Endothelial cell of umbilical vein (primary cell): ENCODE measurements around the gene SNRPF. TPM values are rescaled to one million over a fixed set of nuclear protein-coding genes. Genes with fewer than 3 reads are reported as not detected.

ENCODE experiments used
- BruUV-seq: library from RNA; stranded (reverse); fragments of 400-500 nt; replicated peaks from 2 replicates; lab custom pipeline; 2021; lab: Mats Ljungman, UMichigan
- CTCF ChIA-PET: fragments of 300-600, 350-600 bp; sonication (Branson Sonifier 250); formaldehyde crosslinking; loops from one replicate; lab custom pipeline; 2021; ENCODE audit warnings: antibody characterized with exemption, inconsistent platforms; lab: Charles Lee
- POLR2A ChIA-PET: fragments of 300-600, 350-600 bp; sonication (Branson Sonifier 250); formaldehyde crosslinking; loops from one replicate; lab custom pipeline; 2021; ENCODE audit warnings: antibody characterized with exemption, inconsistent platforms; lab: Charles Lee
- DNase-seq: peaks from one replicate; pipeline ENCODE4 v3.0.0-alpha.2; 2011; ENCODE audit warnings: low read depth, low spot score
- FAIRE-seq: peaks from 2 replicates; lab custom pipeline; 2011; peaks lifted over from hg19 to GRCh38; lab: Jason Lieb, UNC
- H2AFZ ChIP-seq: 2 replicates; pipeline ENCODE4 v1.6.0; 2012; ENCODE audit warnings: low read depth, low read length, control low read depth, inconsistent platforms
- H3K27ac ChIP-seq: 2 replicates; pipeline ENCODE4 v1.5.1; 2011; ENCODE audit warnings: low read depth, mild to moderate bottlenecking, control low read depth, low read length, moderate library complexity; ENCODE audit not compliant: insufficient read depth
- H3K27me3 ChIP-seq, 2 experiments: 2 replicates each; pipeline versions ENCODE4 v1.6.0 to v1.6.1; 2011; ENCODE audit warnings: low read length in 2 of 2, mixed read lengths in 1 of 2; ENCODE audit not compliant: control insufficient read depth in 2 of 2, insufficient read depth in 2 of 2
- H3K36me3 ChIP-seq, 2 experiments: 2 replicates in 1 of 2; 3 replicates in 1 of 2; pipeline ENCODE4 v1.5.1; 2011; ENCODE audit warnings: low read length in 2 of 2, mild to moderate bottlenecking in 1 of 2, moderate library complexity in 1 of 2; ENCODE audit not compliant: control insufficient read depth in 2 of 2, insufficient read depth in 2 of 2; ENCODE audit errors: extremely low read depth in 1 of 2
- H3K4me1 ChIP-seq: 3 replicates; pipeline ENCODE4 v1.5.1; 2011; ENCODE audit warnings: mild to moderate bottlenecking, low read length; ENCODE audit not compliant: control insufficient read depth, insufficient read depth; ENCODE audit errors: extremely low read depth
- H3K4me2 ChIP-seq: 2 replicates; pipeline ENCODE4 v1.6.1; 2011; ENCODE audit warnings: low read length, control low read depth, mixed read lengths; ENCODE audit not compliant: insufficient read depth
- H3K4me3 ChIP-seq, 3 experiments: fragments of 200-600 bp in 1 of 3; sonication (generic), shearing (Covaris generic) in 1 of 3; replicated peaks in 1 of 3; 2 replicates each; pipeline ENCODE4 v1.5.1; 2011 to 2016; ENCODE audit warnings: control low read depth in 3 of 3, low read length in 3 of 3, mild to moderate bottlenecking in 2 of 3, inconsistent platforms in 1 of 3, low read depth in 1 of 3, moderate library complexity in 1 of 3; ENCODE audit not compliant: insufficient read depth in 1 of 3
- H3K79me2 ChIP-seq: 2 replicates; pipeline ENCODE4 v1.6.0; 2012; ENCODE audit warnings: low read length, inconsistent platforms; ENCODE audit not compliant: control insufficient read depth, insufficient read depth
- H3K9ac ChIP-seq: replicated peaks from 2 replicates; pipeline ENCODE3; 2011; ENCODE audit warnings: low read length, control low read depth; ENCODE audit not compliant: insufficient read depth; ENCODE audit errors: extremely low read depth
- H3K9me1 ChIP-seq: replicated peaks from 3 replicates; pipeline ENCODE4 v1.6.0; 2011; ENCODE audit warnings: mild to moderate bottlenecking, low read length; ENCODE audit not compliant: control insufficient read depth, insufficient read depth; ENCODE audit errors: extremely low read depth
- H3K9me3 ChIP-seq: replicated peaks from 2 replicates; pipeline ENCODE4 v1.5.1; 2012; ENCODE audit warnings: low read length, inconsistent platforms; ENCODE audit not compliant: control insufficient read depth, insufficient read depth
- H4K20me1 ChIP-seq: replicated peaks from 2 replicates; pipeline ENCODE3; 2011; ENCODE audit warnings: mild to moderate bottlenecking, low read length; ENCODE audit not compliant: control insufficient read depth, insufficient read depth; ENCODE audit errors: extremely low read depth
- EZH2 ChIP-seq: IDR thresholded peaks from 2 replicates; pipeline ENCODE4 v1.6.1; 2012; ENCODE audit warnings: borderline replicate concordance, low read depth, mild to moderate bottlenecking, moderate library complexity, low read length, inconsistent platforms; ENCODE audit not compliant: severe bottlenecking
- FOS ChIP-seq: IDR thresholded peaks from 2 replicates; pipeline ENCODE4 v1.6.1; 2011; ENCODE audit warnings: mild to moderate bottlenecking, low read length, moderate library complexity, borderline replicate concordance; ENCODE audit not compliant: insufficient read depth
- GATA2 ChIP-seq: IDR thresholded peaks from 2 replicates; pipeline ENCODE4 v1.7.0; 2011; ENCODE audit warnings: low read depth, mild to moderate bottlenecking, moderate library complexity, mixed read lengths, low read length; ENCODE audit not compliant: insufficient read length, insufficient read depth
- JUN ChIP-seq: IDR thresholded peaks from 2 replicates; pipeline ENCODE4 v1.6.1; 2011; ENCODE audit warnings: borderline replicate concordance, low read depth; ENCODE audit not compliant: insufficient read length, insufficient read depth
- MYC ChIP-seq: IDR thresholded peaks from one replicate; pipeline ENCODE4 v1.6.1; 2011; ENCODE audit warnings: mild to moderate bottlenecking, low read depth, low read length
- POLR2A ChIP-seq: IDR thresholded peaks from 2 replicates; pipeline ENCODE4 v1.6.1; 2012; ENCODE audit warnings: low read depth, mild to moderate bottlenecking, control low read depth, low read length
- POLR2AphosphoS5 ChIP-seq: IDR thresholded peaks from 2 replicates; pipeline ENCODE4 v1.6.1; 2012; ENCODE audit warnings: low read depth, mild to moderate bottlenecking, control low read depth, low read length, moderate library complexity; ENCODE audit not compliant: insufficient read depth
- dilution Hi-C: fragments of 300-500 bp; cut with MboI; formaldehyde crosslinking; loops from one replicate; pipeline ENCODE4 v1.15.0; 2019; ENCODE audit warnings: low sequenced_read_pairs; ENCODE audit not compliant: extremely low pct_ligation_motif_present
- intact Hi-C: fragments of 100-400 bp; cut with micrococcal nuclease; formaldehyde crosslinking; loops from one replicate; pipeline ENCODE4 v1.10.0; 2022
- polyA plus RNA-seq, 4 experiments: library from polyadenylated mRNA; depleted of rRNA in 3 of 4; stranded (reverse) in 3 of 4; unstranded in 1 of 4; fragments of >200 nt; gene quantifications; 2 replicates each; pipeline versions ENCODE4 v1.2.1 to v1.2.3, GENCODE V29; 2011 to 2012; ENCODE audit warnings: missing spikeins in 1 of 4
- total RNA-seq: library from RNA; stranded (reverse); gene quantifications from 2 replicates; pipeline ENCODE4 v1.2.3, GENCODE V29; 2021
- TF ChIP-seq, protein P1 (sequence below): IDR thresholded peaks from 2 replicates; pipeline ENCODE4 v1.6.1; 2011; ENCODE audit not compliant: insufficient read depth, insufficient read length

Gene SNRPF
- total and polyA plus RNA-seq, 2 donors (not counting 3 experiments of a cell fraction or from before 2014, with no cell fraction given): 17.1 to 36.6 TPM

DNA sequence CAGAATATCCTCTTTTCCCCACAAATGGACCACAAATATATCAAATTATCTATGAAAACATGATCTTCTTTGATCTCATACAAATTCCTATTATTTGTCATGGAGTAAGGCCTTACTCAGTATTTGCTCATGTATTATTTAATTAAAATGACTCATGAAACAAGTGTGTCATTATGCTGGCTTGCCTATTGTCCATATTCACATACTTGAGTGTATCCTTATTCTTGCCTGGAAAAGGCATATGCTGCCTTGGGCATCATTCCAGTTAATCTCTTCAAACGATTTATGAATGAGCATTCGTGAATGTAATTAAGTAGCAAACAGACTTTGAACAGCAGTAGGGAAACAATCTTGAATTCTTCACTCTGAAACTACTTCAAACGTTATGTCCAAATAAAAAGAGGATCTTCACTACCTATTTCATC lies 22.6 kb upstream of the SNRPF start:
- Histone ChIP-seq H3K4me2 (peak overlapping the region; percentile 88), H3K9ac (peak overlapping the region; percentile 8), H3K27me3 (no peaks in the 10 kb centered on the region), H3K9me1 (no peaks in the 10 kb centered on the region), H2AFZ (peak overlapping the region; percentile 88), H3K9me3 (no peaks in the 10 kb centered on the region), H3K4me1 (peaks cover 30% of the 10 kb centered on the region), H3K36me3 (no peaks in the 10 kb centered on the region), H3K27ac (peak overlapping the region; percentile 70), H4K20me1 (no peaks in the 10 kb centered on the region), H3K4me3 (peak overlapping the region in 1 of 3 experiments; percentile 30), H3K79me2 (no peaks in the 10 kb centered on the region)
- dilution Hi-C loops (no loop called here), intact Hi-C loops (no loop called here)
- POLR2A ChIA-PET: no interaction called here
- FAIRE-seq (peak; percentile 78), DNase-seq (peak; percentile 87)
- CTCF ChIA-PET: no interaction called here
- BruUV-seq: no TSS peak
- TF ChIP-seq GATA2: peak; percentile 37
- peak; percentile 82 for TF ChIP-seq JUN
- TF ChIP-seq POLR2A: no peak
- no peak for TF ChIP-seq MYC
- TF ChIP-seq, protein P1, sequence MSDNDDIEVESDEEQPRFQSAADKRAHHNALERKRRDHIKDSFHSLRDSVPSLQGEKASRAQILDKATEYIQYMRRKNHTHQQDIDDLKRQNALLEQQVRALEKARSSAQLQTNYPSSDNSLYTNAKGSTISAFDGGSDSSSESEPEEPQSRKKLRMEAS: no peak
- TF ChIP-seq POLR2AphosphoS5: peak; percentile 15
- TF ChIP-seq EZH2: no peak
- peak; percentile 89 for TF ChIP-seq FOS
